ENCODE data around the gene GYS2. TPM values are rescaled to one million over a fixed set of nuclear protein-coding genes. Genes with fewer than 3 reads are reported as not detected.

GYS2 gene
- total RNA-seq, 1 donor from 2014 or later: not detected

DNA sequence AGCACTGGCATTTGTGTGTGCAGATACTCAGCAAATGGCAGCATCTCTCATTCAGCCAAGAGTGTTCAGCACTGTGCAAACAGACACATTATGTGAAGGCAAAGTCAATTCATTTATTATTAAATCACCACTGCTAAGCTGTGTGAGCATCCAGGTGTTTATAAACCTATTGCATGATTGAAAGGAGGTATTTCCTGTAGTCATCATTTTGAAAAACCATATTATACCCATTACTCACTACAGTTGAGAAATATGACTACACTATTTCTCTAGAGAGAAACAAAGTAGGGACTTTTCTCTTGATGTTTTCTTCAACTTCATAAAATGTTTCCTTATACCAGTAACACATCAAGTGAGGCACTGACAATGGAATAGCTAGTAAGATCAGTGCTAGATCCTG is 64.8 kb downstream of the GYS2 start:
- no peaks in the 10 kb centered on the region for H3K36me3 ChIP-seq (ENCODE audit: control insufficient read depth, insufficient read depth, low read length)
- FAIRE-seq (no peak), DNase-seq (ENCODE audit: low read depth) (peak; percentile 58)
- no peak overlapping the region for H3K4me3 ChIP-seq (ENCODE audit: low read depth, low read length)
- TF ChIP-seq, protein P1, sequence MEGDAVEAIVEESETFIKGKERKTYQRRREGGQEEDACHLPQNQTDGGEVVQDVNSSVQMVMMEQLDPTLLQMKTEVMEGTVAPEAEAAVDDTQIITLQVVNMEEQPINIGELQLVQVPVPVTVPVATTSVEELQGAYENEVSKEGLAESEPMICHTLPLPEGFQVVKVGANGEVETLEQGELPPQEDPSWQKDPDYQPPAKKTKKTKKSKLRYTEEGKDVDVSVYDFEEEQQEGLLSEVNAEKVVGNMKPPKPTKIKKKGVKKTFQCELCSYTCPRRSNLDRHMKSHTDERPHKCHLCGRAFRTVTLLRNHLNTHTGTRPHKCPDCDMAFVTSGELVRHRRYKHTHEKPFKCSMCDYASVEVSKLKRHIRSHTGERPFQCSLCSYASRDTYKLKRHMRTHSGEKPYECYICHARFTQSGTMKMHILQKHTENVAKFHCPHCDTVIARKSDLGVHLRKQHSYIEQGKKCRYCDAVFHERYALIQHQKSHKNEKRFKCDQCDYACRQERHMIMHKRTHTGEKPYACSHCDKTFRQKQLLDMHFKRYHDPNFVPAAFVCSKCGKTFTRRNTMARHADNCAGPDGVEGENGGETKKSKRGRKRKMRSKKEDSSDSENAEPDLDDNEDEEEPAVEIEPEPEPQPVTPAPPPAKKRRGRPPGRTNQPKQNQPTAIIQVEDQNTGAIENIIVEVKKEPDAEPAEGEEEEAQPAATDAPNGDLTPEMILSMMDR (IDR thresholded peaks at IDR 0.05; ENCODE audit: insufficient read depth, low read length, severe bottlenecking): no peak
- no peaks in the 10 kb centered on the region for H3K27me3 ChIP-seq (ENCODE audit: control insufficient read depth, insufficient read depth, low read length)

DNA sequence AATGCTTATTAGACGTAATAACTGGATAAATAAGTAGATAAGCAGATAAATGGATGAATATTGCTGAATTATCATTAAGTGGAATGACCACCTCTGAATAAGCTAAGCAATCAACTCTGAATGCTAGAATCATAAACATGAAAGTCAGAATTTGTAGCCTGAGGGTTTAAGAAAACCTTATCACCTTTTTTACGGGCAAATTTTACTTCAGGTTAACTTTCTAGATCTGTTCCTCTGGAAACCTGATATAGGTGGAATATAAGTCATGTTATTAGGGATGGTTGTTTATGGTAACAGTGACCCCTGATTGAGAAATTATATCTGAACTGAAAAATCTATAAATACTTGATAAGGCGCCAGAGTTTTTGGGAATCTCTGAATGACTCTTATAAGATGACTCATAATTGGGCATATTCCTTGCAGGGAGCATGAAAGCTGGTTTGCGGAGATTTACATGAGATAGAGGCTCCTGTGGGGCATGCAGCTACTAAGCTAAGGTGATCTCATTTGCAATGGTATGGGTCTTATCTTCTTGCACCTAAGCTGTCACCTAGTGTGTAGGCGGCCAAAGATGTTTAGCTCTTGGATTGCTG is 66.5 kb downstream of the GYS2 start:
- TF ChIP-seq, protein P1 (IDR thresholded peaks at IDR 0.05; ENCODE audit: insufficient read depth, low read length, severe bottlenecking): no peak
- Histone ChIP-seq H3K36me3 (ENCODE audit: control insufficient read depth, insufficient read depth, low read length) (no peaks in the 10 kb centered on the region), H3K4me3 (ENCODE audit: low read depth, low read length) (no peak overlapping the region), H3K27me3 (ENCODE audit: control insufficient read depth, insufficient read depth, low read length) (no peaks in the 10 kb centered on the region)
- no peak for FAIRE-seq
- peak; percentile 21 for DNase-seq (ENCODE audit: low read depth)

DNA sequence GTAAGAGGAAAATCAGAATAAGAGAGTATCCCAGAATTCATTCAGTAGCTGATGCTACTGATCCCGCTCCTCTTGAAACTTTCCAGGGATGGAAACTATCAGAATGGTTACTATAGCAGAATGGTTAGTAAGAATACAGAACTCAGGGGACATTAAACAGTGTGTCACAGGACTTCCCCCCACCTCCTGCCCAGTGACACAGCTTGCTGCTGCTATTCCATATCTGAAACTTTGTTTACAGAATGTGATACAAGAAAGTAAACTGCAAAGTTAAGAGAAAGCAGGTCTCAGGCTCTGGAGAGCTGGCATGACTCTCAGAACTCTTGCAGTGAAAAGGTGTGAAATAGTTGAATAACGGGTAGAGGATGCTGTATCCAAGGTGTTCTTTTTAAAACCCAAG is 75.2 kb downstream of the GYS2 start:
- TF ChIP-seq, protein P1 (IDR thresholded peaks at IDR 0.05; ENCODE audit: insufficient read depth, low read length, severe bottlenecking): no peak
- Histone ChIP-seq H3K27me3 (ENCODE audit: control insufficient read depth, insufficient read depth, low read length) (no peaks in the 10 kb centered on the region), H3K4me3 (ENCODE audit: low read depth, low read length) (no peak overlapping the region), H3K36me3 (ENCODE audit: control insufficient read depth, insufficient read depth, low read length) (no peaks in the 10 kb centered on the region)
- DNase-seq (ENCODE audit: low read depth): no peak
- FAIRE-seq: no peak

DNA sequence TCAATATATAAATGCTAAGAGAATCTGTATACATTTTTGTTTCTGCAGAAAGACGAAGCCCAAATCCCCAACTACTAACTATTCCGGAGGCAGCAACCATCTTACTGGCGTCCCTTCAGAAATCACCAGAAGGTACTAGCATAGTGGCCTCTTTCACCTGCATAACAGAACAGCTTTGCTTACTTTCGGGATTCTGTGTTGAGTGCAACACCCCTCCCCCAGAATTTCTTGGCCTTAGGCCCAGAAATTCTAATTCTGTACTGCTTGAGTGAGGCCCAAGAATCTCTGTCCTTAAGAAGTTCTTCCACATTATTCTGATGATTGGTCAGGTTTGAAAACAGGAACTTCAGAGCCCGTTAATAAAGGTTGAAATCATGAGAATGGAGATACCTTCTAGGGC is 75.7 kb downstream of the GYS2 start:
- H3K36me3 ChIP-seq (ENCODE audit: control insufficient read depth, insufficient read depth, low read length): no peaks in the 10 kb centered on the region
- DNase-seq (ENCODE audit: low read depth) (no peak), FAIRE-seq (no peak)
- no peak overlapping the region for H3K4me3 ChIP-seq (ENCODE audit: low read depth, low read length)
- TF ChIP-seq, protein P1 (IDR thresholded peaks at IDR 0.05; ENCODE audit: insufficient read depth, low read length, severe bottlenecking): no peak
- no peaks in the 10 kb centered on the region for H3K27me3 ChIP-seq (ENCODE audit: control insufficient read depth, insufficient read depth, low read length)

DNA sequence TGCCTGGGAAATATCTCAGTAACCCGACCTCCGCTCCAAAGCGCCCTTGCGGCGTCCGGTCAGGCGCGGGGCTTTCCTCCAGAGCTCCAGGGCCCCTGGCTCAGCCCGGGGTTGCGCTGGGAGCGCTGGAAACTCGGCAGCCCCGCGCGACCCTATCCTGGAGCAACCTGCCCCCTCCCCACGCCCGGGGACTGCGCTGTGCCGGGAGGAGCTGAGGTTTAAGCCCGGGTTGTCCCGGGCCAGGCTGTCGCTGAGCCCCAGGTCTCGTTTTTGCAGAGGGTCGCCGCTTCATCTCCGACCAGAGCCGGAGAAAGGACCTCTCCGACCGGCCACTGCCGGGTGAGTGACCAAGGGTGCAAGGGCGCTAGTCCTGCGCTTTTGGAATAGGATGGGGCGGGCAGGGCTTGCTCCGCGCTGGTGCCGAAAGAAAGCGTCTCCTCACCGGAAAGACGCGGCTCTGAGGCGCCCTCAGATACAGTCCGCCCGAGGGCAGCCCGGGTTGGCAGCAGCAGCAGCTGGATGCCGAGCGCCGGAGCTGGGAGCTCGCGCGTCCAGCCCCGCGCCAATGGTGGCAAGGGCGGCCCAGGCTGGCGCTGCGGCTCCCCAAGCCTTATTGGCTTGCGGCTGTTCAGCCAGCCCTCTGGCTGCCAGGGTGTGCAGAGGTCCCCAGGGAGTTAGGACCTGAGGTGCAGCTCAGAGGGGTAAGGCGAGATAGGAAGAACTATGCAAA is 77.0 kb downstream of the GYS2 start:
- Histone ChIP-seq H3K36me3 (ENCODE audit: control insufficient read depth, insufficient read depth, low read length) (no peaks in the 10 kb centered on the region), H3K27me3 (ENCODE audit: control insufficient read depth, insufficient read depth, low read length) (no peaks in the 10 kb centered on the region), H3K4me3 (ENCODE audit: low read depth, low read length) (peak overlapping the region; percentile 56)
- DNase-seq (ENCODE audit: low read depth) (peak; percentile 50), FAIRE-seq (no peak)
- TF ChIP-seq, protein P1 (IDR thresholded peaks at IDR 0.05; ENCODE audit: insufficient read depth, low read length, severe bottlenecking): no peak
